ENCODE results near the gene LMO1.

DNA sequence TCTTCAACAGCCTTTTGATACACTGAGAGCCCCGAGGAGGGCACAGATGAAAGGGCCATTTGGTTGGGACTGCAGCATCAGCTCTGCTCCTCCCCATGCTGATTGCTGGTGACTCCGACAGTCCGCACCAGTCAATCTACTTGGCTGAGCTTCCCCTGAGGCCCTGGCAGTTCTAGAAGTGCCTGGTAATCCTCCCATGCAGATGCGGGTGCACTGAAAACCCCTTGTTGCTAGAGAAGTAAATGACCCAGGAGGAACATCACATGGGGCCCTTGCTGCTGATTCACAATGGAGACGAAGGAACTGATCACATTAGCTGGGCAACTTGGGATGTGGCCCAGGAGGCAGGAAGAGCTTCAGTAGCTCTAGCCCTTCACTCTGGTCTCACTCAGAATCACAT lies 59.7 kb downstream of the LMO1 start:
- TF ChIP-seq, protein P1, sequence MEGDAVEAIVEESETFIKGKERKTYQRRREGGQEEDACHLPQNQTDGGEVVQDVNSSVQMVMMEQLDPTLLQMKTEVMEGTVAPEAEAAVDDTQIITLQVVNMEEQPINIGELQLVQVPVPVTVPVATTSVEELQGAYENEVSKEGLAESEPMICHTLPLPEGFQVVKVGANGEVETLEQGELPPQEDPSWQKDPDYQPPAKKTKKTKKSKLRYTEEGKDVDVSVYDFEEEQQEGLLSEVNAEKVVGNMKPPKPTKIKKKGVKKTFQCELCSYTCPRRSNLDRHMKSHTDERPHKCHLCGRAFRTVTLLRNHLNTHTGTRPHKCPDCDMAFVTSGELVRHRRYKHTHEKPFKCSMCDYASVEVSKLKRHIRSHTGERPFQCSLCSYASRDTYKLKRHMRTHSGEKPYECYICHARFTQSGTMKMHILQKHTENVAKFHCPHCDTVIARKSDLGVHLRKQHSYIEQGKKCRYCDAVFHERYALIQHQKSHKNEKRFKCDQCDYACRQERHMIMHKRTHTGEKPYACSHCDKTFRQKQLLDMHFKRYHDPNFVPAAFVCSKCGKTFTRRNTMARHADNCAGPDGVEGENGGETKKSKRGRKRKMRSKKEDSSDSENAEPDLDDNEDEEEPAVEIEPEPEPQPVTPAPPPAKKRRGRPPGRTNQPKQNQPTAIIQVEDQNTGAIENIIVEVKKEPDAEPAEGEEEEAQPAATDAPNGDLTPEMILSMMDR (IDR thresholded peaks at IDR 0.05 in 8 of 11, conservative IDR thresholded peaks at IDR 0.05 in 3 of 11), result no peak
- no peak for TF ChIP-seq POLR2AphosphoS5 (IDR thresholded peaks at IDR 0.05)
